Cerebellar cortex (tissue), 1 donor: ENCODE measurements around the gene CHMP6.

Experiments
- DNase-seq: peaks from one replicate; pipeline ENCODE4 v3.0.0-alpha.2; 2015; ENCODE audit warnings: low spot score

CHMP6 gene

DNA sequence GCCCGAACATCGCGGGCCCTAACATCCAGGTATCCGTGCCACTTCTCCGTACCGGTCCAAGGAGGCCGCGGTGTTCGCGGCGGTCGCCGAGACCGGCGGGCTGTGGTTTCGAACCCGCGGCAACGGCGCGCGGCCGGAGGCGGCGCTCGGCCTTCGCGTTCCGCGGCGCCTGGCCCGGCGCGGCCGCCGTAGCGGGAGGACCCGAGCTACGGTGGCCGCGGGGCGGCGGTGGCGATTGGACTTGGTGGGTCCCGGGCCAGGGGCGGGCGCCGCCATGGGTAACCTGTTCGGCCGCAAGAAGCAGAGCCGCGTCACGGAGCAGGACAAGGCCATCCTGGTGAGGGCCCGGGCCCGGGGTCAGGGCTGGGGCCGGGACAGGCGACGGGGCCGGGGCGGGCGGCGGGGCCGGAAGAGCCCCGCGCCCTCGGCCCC, at the start of gene CHMP6:
Gene CHMP6, plus strand, starts transcription at position 197 of the 432 bp plus-strand sequence. Its CDS starts 78 bp downstream, at position 275.
- peak; percentile 60 for DNase-seq

DNA sequence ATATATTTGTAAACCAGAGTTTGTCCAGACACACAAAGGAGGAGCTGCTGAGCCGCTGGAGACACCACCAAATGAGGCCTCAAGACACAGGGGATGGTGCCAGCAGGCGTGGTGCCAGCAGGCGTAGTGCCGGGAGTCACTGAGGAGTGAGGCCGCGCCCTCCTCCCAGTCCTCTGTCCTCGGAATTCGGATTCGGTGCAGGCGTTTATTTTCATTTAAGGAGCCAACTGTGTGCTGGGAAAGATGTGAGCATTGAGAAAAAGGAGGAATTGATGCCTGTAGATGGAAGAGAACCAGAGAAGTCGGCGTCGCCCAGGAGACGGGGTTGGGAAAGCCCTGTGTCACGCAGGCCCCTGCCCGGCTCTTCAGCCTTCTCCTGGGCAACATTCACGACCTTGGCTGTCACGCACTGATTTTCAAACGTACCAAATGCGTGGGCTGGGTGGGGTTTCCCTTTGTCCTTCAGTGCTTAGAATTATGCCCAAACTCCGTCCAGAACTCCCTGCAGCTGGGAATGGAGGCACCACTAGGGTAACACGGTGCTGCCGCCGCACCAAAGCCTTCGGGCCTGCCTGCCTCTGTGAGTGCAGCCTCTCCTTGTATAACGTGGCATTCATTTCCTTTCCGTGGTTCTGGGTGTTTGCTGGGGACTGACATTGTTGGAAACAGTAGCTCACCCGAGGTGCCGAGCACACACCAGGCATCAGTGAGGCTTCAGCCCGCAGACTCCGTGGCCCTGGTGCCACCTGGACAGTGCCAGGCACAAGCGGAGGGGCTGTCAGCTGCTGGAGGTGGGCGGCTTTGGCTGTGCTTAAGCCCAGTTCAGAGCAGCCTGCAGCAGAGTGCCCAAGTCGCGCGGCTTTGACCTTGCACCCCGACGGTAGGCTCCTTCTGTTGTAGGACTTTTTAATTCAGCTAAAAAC, 49.0 kb upstream of the CHMP6 start:
- peak; percentile 84 for DNase-seq

DNA sequence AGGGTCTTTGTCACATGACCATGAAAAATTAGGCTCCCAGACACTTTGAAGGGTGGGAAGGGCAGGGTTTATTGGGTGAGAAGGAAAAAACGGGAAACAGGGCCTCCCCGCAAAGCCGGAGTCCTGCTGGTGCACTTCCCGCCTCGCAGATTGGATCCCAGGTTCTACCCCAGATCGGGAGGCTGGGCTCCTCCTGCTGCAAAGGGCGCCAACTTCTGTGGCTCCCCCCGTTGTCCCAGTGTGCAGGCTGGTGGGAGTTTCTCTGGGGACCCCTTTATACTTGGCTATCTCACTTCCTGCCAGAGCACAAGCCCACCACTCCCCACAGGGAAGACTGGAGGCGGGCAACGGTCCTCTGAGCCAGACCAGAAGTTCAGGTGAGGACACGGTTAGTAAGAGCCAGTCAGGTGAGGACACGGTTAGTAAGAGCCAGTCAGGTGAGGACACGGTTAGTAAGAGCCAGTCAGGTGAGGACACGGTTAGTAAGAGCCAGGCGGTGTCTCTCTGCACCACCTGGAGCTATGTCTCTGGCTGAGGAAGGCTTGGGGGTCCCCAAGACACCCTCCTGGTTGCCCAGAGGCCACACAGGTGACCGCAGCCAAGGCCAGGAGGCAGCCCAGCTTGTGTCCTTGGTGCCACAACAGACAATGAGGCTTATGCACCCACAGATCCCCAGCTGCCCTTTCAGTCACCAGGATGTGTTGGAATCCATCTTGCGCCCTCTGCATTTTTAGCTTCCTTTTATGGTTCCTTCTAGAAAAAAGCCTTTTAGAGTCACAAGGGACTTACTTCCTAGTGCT, 48.1 kb upstream of the CHMP6 start:
- no peak for DNase-seq

DNA sequence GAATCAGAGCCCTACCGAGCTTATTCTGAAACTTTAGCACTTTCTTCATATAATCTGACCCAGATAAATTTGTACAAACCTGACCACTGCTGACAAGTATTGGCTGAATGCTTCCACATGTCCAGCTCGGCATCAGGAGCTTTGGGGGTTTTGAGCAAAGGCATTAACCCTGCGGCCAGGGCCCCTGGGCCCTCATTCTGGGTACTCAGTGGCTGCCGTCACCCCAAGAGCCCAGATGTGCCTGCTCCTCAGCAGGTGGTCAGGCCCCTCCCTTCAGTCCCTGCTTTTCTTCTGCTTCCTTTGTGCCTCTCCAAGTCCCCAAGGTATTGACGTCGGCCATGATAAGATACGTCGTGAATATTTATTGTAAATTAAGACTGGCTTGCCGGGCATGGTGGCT, 47.3 kb upstream of the CHMP6 start:
- DNase-seq = no peak

DNA sequence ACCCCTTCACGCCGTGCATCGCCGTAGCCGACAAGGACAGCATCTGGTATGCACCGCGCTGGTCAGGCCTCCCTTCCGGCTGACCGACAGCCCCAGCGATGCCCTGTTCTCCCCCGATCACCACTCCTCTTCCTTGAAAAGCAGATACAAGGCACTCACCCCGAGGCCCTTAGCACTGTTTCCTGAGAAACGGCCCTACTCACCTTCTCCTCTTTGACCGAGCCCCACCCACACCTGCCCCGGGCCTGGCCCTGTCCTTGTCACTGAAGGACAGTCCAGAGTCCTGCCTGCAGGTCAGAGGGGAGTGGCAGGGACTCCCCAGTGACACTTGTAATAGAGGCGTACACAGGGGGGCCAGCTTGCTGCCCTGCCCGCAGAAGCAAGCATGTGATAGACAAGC, 45.9 kb upstream of the CHMP6 start:
- no peak for DNase-seq

DNA sequence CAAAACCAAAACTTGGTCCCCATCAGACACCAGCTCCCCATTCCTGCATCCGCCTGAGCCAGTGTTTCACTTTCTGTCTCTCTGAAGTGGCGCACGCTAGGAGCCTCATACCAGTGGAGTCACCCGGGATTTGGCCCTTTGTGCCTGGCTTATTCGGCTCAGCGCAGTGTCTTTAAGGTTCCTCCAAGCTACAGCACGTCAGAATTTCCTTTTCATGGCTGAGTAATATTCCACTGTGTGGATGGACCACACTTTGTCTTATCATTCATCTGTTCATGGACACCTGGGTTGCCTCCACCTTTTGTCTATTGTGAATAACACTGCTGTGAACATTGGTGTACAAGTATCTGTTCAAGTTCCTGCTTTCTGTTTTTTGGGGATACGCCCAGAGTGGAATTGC, 45.2 kb upstream of the CHMP6 start:
- DNase-seq = no peak

DNA sequence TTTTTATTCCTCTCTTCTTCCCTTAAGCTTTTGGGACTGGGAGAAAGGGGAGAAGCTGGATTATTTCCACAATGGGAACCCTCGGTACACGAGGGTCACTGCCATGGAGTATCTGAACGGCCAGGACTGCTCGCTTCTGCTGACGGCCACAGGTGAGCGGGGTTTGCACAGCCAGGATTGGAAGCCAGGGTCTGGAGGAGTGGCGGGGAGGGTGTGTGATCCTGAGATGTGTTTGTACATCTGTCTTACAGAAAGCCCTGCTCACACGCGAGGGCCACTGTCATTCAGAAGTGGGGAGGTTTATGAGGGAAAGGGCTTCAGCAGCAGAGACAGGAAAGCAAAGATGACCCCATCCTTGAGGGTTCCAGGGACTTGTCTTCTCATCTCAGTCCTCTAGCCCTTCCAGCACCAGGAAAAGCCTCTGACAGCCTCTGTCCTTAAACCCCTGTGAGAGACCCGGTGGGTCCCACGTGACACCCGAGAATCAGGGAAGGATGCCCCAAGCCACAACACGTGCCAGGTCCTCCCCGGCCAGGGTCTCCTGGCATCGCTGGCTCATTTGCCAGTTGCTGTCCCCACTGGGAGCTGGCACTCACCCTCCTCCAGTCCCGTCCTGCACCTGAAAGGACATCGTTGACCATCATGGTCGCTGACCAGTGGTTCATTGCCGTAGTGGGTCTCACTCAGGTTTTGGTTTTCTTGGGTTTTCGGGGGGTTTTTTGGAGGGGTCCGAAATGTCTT, 44.3 kb upstream of the CHMP6 start:
- DNase-seq = no peak

DNA sequence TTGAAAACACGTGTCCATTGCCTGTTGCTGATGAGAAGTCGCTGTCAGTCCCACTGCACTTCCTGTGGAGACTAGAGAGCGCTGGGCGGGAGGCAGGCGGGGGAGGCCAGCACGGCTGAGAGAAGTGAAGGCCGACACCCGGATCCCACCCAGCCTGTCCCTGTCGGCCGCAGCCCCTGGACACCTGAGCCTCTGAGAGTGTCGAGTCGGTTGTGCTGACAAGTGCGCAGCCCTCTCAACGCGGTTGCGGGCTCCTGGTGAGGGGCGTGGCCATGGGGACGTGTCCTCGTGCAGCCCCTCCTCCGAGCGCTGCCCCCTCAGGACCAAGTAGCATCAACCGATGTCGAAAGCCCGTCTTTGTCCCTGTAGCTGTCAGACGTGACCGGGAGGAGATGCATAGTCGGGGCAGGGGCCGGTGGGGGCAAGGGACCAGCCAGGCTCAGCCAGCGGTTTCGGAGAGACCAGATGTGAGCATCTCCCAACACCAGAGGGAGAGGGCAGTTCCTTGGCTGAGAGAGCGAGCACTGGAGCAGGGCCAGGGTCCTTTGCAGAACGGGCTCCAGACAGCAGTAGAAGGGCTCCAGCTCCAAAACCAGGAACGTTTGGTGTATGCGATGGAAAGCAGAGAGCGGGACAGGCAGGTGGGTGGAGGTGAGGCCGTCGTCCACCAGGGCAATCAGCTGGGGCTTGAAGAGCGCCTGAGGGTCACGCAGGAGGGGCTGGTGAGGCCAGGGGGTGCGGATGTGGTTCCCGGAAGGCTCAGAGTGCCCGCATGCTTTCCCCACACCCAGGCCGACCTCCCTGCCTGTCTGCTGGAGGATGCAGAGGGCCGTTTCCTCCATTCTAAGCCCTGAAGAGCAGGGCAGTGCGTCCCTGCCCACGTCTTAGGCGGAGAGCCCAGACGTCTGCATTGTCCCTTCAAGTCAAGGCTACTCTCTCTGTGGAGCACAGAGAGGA, 43.3 kb upstream of the CHMP6 start:
- DNase-seq = no peak

DNA sequence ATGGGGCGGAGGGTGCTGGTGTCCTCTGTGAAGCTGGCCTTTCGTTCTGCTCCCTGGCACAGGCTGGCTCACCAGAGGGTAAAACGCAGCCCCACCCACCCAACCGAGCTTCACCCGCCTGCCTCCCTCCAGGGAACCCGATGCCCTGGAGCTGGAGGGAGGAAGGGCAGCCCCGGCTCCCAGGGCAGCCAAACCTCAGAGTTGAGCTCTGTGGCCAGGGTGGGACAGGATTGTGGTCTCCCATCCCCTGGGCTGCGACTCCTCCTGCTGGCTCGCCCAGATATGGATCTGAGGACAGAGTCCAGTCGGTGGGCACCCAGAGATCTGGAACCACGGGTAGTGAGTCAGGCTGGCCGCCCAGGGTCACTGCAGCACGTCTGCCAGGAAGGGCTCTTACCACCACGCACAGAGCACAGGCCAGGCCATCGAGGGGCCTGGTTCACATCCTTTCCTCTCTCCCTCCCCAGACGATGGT, 42.6 kb upstream of the CHMP6 start:
- DNase-seq = no peak

DNA sequence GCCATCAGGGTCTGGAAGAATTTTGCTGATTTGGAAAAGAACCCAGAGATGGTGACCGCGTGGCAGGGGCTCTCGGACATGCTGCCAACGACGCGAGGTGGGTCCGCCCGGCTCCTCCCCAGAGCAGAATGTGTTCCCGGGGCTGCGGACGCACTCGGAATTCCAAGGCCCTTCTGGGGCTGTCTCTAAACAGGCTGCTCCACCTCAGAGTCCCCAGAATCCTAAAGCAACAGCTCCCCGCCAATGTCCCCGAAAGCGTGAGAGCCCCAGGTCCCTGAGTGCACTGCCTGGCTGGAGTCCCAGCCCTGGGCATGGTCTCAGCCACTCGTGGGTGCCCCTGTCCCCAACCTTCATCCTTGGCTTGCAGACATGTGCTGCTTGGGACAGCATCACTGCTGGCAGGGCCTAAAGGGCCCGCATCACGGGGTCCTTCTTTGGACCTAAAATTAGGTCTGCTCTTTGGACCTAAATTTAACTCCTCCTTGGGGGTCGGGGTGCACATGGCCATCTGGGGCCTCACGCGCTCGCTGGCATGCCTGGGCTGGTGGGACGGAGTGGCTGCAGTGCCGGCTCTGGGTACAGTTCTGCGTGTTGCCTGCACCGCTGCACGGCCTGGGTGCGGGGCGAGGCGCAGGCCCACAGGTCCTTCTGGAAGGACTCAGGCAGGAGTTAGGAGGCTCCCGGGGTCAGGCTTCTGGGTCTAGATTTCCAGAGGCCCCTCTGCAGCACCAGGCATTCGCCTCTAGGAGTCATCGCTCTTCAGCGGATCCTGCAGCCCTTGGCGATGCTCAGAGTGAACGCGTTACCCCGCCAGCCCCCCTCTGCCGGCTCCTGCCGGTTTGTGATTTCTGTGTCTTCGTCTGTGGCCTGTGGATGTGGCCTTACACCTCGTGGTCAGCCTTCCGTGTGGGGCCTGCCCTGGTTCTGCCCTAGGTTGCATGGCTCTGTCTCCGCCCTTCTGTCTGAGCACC, 41.9 kb upstream of the CHMP6 start:
- no peak for DNase-seq

DNA sequence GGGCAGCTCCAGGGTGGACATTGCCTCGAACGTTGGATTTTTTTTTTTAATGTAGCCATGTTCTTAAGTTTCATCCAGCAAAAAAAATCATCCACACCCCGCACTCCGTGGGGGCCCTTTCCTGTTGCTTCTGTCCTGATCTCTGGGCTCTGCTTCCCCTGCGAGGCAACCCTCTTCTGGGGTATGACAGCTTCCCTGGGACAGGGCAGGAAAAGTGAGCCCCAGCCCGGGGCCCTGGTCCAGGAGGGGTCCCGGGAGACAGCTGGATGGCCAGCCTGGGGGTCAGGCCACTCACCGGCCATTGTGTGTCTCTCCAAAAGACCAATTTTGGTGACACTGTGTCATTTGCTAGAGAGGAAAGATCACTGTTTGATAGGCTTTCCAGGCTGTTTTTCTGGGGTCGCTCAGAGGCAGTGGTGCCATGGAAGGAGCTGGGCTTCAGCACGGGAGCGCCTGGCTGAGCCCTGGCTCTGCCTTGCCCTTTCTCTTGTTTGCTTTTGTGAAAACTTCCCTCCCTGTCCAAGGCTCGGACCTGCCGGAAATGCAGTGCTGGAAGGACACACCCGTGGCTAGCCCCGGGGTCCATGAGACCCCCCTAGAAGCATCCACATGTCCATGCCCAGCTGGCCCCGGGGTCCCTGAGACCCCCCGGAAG, 41.0 kb upstream of the CHMP6 start:
- no peak for DNase-seq

DNA sequence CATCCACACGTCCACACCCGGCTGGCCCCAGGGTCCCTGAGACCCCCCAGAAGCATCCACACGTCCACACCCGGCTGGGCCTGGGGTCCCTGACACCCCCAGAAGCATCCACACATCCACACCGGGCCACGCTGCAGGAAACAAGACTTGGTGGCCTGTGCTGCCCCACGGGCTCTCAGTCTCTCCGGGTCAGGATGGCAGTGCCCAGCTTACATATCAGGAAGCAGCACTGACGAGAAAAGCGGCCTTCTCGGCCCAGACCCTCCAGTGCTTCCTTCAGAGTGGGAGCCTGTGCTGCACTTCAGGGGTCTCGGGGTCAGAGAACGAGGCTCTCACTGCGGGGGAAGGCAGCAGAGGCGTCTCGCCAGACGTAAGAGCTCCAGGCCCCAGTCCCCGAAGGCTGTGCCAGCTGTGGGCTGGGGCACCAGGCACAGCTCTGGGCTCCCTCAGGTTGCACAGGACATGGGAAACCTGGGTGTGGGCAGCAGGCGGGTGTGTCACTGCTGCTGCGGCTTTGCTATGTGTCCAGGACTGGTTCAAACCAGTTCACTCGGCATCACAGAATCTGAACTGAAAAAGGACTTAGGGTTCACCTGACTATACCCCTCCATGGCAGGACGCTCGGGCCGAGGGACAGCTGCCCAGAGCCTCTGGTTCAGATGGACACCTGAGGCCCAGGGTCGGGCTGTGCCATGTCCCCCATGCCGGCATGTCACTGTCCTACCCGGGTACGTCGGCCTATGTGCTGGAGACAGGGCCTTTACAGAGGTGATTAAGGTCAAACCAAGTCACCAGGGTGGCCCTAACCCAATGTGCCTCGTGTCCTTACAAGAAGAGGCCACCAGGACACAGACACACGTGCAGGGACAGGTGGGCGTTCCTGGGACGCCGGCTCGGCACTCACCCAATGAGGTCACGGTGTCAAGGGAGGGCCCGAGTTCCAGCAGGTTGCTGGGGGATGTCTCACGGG, 40.2 kb upstream of the CHMP6 start:
- no peak for DNase-seq

DNA sequence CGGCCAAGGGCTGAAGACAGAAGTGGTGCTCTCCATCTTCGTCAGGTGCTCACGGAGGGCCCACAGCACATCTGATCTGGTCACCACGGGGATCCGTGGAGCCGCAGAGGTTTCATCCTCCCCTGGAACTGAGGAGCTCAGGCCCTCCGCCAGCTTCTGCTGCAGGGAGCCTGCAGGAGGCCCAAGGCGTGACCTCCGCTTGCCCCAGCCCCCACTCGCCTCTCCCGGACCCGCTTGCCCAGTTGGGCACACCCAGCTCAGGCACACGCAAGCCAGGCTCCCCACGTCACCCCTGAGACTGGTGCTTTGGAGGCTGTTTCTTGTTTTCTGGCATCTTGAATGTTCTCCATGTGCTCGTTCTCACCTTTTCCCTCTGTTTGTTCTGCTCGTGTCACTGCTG, 39.4 kb upstream of the CHMP6 start:
- no peak for DNase-seq

DNA sequence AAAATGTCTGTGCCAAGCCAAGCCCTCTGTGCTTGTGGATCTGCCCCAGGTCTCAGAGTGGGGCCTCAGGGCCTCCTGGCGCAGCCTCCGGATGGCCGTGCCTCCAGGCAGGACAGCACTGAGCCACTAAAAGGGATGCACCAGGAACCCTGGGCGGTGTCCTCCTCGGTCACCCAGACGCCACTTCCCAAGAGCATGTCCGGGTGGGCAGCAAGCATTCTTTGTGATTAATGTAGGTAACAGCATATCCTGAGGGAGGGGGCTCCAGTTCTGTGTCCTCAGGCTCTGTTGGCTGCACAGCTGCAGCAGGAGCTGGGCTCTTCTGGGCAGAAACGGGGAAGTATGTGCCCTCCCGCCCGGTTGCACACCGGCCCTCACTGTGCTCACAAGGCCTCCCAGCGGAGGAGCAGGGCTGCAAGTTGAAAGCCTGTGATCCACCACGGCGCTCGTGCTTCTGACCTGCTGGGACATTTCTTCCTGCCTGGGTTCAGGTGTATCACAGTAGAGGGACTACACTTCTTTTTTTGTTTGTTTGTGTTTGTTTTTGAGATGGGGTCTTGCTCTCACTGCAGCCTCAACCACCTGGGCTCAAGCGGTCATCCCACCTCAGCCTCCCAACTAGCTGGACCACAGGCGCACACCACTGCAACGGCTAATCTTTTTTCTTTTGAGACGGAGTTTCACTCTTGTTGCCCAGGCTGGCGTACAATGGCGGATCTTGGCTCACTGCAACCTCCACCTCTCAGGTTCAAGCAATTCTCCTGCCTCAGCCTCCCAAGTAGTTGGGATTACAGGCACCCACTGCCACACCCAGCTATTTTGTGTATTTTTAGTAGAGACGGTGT, 37.9 kb upstream of the CHMP6 start:
- DNase-seq = no peak

DNA sequence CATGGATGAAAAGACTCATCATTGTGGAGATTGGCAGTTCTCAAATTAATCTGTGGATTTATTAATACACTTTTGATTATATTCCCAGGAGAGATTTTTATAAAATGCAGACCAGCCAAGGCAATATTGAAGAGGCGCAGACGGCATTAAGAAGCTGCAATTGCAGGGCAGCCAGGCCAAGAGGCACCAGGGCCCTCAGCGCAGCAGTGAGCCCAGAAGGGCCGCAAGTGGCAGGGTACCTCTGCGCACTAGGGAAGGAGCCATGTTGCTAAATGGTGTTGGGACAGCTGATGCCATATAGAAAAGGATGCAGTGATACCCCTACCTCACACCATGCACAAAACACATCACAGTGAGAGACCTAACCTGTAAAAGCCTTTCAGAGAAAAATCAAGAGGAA, 36.6 kb upstream of the CHMP6 start:
- DNase-seq = no peak

DNA sequence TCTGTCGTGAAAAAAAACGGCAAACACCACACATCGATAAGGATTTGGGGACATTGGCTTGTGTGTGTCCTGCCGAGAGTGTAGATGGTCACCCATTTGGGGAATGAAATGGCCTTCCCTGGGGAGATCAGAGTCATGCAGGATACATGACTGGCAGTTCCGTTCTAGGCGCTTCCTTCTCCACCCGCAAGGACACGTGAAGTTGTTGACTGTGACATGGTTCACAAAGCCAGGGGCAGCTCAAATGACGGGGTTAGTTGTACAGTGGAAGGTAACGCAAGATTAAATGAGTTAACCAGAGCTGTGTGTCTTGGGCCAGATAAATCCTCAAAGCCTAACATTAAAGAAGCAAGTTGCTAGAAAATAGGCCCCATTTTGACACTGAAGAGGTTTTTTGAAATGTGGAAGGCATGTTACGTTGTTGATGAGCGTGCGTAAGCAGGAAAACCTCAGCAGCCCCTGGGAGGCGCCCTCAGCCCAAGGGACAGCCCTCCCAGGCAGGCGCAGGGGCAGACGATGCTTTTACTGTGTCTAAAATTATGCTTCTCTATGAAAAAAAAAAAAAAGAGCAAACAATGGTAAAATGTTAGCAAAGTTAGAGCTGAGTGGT, 35.9 kb upstream of the CHMP6 start:
- no peak for DNase-seq
